NCI-H2227 treated with DMSO at 0.1 percent for 48 hours (cell line): ENCODE data around the gene TCF19.
"Not testable (repeated sequence)": the region's sequence is repeated elsewhere in the genome, so short reads cannot be mapped to it uniquely, and the experiment has no call there.

Experiments
- DNase-seq: peaks from one replicate; lab custom pipeline; 2025; lab: John Stamatoyannopoulos, UW

Gene TCF19

DNA sequence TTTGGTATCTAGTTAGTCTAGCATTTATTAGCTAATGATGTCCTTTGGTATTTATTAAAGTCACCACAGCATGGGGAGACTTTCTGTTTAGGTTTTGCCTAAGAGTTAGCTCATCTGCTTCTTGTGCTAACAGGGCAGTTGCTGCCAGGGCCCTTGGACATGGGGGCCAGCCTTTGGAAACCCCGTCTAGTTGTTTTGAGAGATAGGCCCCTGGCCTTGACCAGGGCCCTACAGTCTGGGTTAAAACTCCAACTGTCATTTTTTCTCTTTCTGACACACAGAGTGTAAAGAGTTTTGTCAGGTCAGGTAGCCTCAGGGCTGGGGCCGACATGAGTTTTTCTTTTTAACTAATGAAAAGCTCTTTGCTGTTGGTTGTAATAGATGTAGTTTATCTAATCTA lies 24.9 kb downstream of the TCF19 start:
- DNase-seq = not testable (repeated sequence)

DNA sequence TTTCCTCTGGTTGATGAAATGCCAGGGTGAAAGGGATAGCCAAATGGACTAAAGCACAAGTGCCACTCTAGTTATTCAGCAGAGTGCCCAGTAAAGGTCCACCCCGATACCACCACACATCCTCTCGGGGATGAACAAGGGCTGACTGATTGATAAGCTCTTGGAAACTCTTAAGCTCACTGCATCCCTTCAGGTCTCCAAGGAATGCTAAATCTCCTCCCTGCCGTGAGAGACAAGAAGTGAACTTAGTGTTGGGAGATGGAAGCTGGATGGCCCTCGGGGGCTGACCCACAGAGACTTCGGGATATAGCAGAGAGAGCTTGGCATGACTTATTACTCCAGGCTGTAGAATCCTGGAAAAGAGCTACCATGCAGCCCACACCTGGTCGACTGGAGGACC lies 25.5 kb downstream of the TCF19 start:
- DNase-seq = not testable (repeated sequence)

DNA sequence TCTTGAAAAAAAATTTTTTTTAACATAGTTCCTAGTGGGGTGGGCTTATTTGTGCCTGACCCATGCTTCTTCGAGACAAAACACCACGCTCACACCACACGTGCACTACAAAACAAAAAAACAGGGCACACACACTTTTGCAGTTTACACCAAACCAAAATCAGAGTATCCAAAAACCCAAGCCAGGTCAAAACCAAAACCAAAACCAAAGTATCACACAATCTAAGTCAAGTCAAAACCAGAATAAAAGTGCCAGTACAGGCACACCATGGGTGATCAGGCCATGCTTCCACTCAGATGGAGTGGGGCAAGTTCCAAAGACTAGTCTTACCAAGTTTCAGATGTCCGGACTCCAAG lies 27.3 kb downstream of the TCF19 start:
- not testable (repeated sequence) for DNase-seq

DNA sequence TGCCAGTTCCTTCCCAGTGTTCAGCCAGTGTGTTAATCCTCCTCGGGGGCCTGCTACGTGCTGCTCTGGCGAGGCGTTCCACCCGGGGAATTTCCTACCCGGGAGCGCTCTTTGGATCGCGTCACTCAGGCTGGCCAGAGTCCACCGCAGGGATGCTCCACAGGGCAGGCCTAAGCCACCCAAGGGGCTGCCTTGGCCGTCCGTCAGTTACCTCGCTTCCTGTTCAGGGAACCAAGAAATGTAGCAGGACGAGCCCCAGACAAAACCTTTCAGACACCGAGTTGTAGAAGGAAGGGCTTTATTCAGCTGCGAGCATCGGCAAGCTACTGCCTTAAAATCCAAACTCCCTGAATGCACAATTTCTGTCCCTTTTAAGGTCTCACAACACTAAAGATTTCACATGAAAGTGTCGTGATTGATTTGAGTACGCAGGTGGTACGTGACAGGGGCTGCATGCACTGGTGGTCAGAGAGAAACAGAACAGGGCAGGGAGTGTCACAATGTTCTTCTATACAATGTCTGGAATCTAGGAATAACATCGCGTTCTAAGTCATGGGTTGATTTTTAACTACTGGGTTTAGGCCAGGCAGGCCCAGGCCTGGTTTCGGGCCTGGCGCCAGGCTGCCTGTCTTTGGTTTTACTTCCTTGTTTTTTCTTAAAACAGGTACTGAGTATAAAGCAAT lies 27.8 kb downstream of the TCF19 start:
- no peak for DNase-seq

DNA sequence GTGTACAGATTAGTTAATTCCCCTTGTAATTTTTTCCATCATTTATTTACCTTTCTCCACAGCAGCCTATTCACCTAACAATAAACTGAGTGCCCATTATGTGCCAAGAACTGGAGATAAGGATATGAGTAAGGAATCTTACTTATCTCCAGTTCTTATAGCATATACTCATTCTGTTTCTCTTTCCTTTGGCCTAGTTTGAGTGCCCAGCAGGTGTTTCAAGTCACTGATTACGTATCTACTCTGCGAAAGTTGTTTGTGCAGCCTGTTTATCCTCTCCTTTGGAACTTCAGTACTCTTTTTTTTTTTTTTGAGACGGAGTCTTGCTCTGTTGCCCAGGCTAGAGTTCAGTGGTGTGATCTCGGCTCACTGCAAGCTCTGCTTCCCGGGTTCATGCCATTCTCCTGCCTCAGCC lies 29.4 kb downstream of the TCF19 start:
- no peak for DNase-seq

DNA sequence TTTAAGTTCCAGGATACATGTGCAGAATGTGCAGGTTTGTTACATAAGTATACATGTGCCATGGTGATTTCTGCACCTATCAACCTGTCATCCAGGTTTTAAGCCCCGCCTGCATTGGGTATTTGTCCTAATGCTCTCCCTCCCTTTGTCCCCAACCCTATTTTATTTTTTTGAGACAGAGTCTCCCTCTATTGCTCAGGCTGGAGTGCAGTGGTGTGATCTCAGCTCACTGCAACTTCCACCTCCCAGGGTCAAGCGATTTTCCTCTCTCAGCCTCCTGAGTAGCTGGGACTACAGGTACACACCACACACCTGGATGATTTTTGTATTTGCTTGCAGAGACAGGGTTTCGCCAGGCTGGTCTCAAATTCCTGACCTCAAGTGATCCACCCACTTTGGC lies 30.8 kb downstream of the TCF19 start:
- not testable (repeated sequence) for DNase-seq

DNA sequence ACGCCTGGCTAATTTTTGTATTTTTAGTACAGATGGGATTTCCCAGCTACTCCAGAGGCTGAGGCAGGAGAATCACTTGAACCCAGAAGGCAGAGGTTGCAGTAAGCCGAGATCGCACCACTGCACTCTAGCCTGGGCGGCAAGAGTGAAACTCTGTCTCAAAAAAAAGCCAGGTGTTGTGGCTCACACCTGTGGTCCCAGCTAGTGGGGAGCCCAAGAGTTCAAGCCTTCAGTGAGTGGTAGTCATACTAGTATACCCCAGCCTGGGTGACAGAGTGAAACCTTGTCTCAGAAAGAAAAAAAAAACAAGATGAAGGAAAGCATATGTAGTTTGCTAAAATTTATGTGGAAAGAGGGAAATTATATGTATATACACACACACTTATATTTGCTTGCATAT lies 32.1 kb downstream of the TCF19 start:
- no peak for DNase-seq

DNA sequence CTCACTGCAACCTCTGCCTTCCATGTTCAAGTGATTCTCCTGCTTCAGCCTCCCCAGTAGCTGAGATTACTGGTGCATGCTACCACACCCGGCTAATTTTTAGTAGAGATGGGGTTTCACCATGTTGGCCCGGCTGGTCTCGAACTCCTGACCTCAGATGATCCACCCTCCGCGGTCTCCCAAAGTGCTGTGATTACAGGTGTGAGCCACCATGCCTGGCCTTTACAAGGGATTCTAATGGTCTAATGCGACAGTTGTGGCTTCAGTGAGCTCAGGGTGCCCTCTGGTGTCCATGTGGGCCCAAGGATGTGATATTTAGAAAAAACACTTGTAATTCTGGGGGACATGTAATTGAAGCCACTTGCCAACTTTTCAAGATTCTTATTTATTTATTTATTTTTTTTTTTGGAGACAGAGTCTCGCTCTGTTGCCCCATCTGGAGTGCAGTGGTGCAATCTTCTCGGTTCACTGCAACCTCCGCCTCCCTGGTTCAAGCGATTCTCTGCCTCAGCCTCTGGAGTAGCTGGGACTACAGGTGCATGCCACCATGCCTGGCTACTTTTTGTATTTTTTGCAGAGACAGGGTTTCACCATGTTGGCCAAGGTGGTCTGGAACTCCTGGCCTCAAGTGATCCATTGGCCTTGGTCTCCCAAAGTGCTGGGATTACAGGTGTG lies 34.2 kb downstream of the TCF19 start:
- DNase-seq = peak; percentile 41

DNA sequence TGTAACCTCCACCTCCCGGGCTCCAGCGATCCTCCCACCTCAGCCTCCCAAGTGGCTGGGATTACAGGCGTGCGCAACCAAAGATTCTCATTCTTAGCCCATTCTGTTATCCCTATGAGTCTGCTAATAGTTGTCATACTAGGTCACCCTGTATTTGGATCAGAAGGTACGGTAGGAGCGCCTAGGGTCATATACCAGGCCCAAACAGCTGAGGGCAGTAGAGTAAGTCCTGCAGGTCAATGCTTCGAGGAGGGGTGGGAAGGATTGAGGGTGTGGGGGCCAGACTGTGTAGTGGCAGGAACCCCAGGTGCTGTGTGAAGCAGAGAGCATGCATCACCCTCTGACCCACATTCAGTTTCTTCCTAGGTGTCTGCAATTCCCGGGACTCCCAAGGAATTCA lies 34.8 kb downstream of the TCF19 start:
- no peak for DNase-seq

DNA sequence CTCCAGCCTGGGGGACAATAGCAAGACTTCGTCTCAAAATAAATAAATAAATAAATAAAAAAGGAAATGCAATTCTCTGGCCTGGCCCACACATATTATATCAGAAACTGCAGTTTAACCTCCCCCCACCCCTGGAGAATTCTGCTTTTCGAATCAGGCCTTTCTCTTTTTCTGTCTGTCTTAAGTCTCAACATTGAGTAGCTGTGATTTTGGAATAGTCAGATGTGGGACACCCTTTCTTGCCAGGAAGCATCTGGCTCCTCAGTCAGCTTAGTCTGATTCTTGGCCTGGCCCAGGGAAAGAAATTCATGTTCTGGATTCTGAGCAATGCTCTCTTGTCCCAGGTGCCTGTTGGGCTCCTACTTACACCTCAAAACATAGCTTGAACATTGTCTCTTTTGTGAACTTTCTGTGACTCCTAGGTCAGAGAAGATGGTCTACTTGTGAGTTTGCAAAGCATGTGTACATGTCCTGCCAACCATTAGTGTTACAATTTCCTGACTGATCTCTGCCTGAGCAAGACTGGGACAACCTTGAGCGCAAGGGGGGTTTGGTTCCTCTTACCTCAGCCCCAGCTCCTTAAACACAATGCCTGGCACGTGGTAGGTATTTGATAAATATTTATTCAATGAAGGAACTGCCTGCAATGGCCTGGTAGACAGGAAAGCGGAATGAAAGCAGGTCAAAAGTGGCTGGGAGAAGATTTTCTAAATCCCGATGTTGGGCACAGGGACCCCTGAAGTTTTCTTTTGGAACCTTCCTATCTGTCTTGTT lies 35.9 kb downstream of the TCF19 start:
- no peak for DNase-seq

DNA sequence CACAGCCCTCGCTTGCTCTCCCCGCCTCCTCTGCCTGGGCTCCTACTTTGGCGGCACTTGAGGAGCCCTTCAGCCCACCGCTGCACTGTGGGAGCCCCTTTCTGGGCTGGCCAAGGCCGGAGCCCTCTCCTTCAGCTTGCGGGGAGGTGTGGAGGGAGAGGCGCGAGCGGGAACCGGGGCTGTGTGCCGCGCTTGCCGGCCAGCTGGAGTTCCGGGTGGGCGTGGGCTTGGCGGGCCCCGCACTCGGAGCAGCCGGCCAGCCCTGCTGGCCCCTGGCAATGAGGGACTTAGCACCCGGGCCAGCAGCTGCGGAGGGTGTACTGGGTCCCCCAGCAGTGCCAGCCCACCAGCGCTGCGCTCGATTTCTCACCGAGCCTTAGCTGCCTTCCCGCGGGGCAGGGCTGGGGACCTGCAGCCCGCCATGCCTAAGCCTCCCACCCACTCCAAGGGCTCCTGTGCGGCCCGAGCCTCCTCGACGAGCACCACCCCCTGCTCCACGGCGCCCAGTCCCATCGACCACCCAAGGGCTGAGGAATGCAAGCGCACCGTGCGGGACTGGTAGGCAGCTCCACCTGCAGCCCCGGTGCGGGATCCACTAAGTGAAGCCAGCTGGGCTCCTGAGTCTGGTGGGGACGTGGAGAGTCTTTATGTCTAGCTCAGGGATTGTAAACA lies 37.1 kb downstream of the TCF19 start:
- not testable (repeated sequence) for DNase-seq

DNA sequence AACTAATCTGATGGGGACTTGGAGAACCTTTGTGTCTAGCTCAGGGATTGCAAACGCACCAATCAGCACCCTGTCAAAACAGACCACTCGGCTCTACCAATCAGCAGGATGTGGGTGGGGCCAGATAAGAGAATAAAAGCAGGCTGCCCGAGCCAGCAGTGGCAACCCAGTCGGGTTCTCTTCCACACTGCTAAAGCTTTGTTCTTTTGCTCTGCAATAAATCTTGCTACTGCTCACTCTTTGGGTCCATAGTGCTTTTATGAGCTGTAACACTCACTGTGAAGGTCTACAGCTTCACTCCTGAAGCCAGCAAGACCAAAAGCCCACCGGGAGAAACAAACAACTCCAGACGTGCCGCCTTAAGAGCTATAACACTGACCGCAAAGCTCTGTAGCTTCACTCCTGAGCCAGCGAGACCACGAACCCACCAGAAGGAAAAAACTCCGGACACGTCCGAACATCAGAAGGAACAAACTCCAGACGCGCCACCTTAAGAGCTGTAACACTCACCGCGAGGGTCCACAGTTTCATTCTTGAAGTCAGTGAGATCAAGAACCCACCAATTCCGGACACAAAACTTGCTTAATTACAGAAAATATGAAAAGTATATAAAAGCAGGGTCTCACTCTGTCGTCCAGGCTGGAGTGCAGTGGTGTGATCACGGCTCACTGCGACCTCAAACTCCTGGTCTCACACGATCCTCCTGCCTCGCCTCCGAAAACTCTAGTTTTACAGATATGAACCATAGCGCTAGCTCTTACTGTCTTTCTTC lies 38.0 kb downstream of the TCF19 start:
- DNase-seq = not testable (repeated sequence)

DNA sequence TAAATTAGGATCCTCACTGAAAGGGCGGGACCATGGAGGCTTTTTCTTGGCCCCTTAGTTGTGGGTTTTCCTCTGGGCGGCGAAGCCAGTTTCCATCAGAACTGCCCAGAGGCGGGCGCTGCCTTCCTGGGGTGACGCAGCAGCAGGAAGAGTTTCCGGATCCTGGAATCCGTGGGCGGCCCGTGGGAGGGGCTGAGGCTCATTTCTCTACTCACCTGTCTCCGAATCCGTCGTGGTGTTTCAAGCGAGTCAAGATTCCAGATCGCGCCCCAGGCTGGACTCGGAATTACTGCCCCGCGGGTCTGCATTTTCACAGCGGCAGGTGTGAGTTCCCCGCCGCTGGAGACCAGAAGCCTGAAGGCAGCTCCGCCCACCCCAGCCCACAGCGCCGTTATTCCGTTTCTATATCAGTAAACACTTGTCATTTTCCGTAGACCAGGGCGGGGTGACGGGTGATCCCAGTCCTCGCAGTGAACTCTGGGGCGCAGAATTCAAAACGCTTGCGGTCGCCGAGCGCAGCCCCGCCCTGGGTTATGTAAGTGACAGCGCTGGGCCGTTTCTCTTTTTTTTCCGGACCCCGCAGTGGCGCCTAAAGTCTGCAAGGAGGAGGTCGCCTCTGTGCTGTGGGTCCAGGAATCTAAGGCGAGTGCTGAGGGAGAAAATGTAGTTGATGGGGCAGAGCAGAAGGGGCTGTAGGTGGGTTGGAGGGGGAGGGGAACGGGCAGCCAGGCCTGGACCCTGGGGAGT lies 39.3 kb downstream of the TCF19 start:
- DNase-seq = peak; percentile 84

DNA sequence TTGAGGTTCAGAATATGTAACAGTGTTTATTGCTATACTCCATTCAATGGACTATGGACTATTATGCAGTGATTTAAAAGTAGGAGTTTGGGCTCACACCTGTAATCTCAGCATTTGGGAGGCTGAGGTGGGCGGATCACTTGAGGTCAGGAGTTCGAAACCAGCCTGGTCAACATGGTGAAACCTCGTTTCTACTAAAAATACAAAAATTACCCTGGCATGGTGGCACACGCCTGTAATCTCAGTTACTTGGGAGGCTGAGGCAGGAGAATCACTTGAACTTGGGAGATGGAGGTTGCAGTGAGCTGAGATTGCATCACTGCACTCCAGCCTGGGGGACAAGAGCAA lies 40.7 kb downstream of the TCF19 start:
- DNase-seq = not testable (repeated sequence)

DNA sequence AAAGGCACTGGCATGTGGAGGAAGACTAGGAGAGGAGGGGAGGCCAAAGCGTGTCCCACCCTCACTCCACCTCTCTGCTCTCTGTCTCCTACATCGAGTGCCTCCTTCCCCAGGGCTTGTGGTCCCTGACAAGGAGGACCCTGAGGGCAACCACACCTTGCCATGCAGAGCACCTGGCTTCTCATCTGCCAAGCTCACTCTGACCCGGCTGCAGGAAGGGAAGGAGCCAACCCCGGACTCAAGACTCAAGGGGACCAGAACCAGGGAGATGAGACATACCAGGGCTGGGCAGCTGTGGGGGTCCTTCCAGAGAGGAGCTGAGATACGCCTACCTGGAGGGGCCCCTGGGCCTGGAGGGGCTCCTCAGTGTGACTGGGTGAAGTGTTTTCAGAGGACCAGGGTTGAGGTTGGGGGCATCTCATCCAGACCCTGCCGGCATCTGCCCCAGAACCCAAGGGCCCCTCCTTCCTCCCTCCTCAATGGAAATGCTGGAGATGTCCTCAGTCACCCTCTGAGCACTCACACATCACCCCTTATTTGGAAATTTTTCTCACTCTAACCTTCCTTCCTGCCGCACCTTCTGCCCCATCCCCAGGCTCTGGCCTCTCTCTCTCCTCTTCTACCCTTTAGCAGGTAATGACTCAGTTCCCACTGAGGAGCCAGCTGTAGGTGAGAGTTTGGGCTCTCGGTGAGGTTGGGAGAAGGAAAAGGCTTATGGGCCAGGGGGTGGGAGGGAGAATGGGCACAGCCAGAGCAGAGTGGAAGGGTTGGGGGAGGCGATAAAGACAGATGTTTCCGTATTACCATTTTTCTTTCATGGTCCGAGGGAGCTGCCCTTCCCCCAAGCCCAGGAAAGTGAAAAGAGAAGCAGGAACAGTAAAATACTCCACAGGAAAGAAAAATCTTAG lies 44.1 kb downstream of the TCF19 start:
- no peak for DNase-seq

DNA sequence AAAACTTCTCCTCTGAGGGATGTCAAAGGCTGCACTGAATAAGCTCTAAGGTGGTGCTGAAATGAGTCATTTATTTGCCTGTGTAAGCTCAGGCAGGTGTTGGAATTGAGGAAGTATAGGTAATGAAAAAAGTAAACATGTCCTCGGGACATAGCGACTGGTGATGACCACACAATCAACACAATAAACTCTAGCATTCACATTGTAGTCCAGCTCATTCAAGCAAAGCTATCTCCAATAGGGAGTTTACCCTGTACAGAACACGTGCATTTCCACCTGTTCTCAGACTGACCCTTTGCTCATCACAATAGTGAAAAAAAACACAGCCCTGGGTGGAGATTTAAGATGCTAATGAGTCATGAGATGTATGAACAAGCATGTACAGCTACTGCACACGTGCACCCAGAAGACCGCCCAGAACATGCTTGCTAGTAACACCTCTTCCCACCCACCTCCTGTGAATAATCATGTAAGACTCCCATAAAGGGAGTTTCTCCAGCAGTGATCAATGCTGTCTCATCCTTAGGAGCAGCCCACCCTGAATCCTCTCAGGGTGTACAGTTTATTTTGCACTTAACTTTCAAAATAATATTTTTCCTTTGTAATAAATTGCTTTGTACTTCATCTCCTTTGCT lies 45.1 kb downstream of the TCF19 start:
- DNase-seq = peak; percentile 30

DNA sequence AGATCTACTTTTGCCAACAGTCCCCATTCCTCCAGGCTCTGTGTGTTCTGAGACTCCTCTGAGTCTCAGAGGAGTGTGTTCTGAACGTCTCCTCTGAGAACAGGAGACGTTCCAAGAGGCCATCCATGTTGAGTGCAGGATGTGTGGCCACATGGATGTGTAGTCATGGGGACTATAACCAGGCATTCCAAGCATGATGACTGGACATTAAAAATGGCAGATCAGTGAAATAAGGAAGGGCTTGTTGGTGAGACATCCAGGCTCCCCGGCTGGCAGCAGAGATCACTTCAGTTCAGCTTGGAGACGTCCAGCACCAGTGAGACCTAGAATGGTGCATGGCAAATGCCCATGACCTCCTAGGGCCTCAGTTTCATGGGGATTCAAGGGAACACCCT lies 46.4 kb downstream of the TCF19 start:
- no peak for DNase-seq

DNA sequence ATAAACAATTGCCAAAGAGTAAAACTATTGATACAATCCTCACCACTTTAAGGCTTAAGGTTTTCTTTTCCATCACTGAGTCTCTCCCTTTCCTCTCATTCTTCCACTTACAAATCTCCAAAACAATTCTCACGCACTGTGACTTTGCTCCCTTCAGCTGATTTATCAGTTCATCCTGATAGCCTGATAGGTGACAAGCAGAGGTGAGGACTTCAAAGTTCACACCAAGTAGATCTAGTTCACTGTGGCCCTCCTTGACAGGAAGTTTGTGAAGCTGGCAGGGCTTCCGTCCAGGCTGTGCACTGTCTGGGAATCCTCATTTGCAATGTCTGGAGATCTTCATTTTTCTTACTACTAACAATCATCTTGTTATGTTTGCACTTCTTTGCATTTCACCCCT lies 47.2 kb downstream of the TCF19 start:
- DNase-seq = no peak

DNA sequence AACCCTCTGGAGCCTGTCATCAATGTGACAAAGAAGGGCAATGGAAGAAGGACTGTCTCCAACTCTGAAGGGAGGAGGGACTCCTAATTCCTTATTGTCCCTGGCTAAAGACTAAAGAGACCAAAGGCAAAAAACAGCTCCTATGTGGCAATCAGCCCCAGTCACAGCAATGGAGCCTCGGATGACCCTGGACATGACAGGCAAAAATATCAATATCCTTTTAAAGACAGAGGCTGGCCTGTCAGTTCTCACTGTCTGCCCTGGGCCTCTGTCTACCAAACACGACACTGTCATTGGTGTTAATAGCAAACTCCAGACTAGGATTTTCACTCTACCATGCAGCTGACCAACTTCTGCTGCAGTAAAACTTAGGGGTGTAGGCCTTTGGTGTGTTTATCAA lies 50.1 kb downstream of the TCF19 start:
- DNase-seq = no peak

DNA sequence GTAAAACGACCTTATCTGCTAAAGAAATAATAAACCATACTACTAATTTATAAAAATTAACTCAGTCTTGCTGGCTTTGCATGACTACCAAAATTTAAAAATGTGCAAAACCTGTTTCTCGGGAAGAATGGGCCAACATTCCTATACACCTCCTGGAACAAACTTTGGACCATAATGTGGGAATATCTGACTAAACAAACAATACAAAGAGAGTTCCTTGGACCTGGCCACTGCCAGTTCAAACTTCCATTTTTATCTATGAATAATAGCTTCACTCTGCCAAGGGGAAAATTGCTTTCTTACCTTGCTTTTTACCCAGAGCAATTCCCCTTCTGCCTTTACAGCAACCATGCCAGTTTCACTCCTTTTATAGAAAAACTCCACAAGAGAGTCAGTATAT lies 50.7 kb downstream of the TCF19 start:
- no peak for DNase-seq
